Mesothelial cell of epicardium (in vitro differentiated cells): ENCODE data around the gene PAOX. TPM values are rescaled to one million over a fixed set of nuclear protein-coding genes. Genes with fewer than 3 reads are reported as not detected.

Experiments used
- DNase-seq, 2 experiments: peaks; one replicate each; pipeline ENCODE4 v3.0.0; 2021; ENCODE audit warnings: low spot score in 2 of 2; ENCODE audit not compliant: unreplicated experiment in 2 of 2
- H3K27ac Mint-ChIP-seq: 2 replicates; pipeline ENCODE4 v1.8.0; 2021; ENCODE audit warnings: mixed read lengths
- H3K27me3 Mint-ChIP-seq: 2 replicates; pipeline ENCODE4 v1.8.0; 2021; ENCODE audit warnings: low read depth, mixed read lengths
- H3K36me3 Mint-ChIP-seq: 2 replicates; pipeline ENCODE4 v1.8.0; 2021; ENCODE audit warnings: mixed read lengths
- H3K4me1 Mint-ChIP-seq: 2 replicates; pipeline ENCODE4 v1.8.0; 2021; ENCODE audit warnings: mixed read lengths
- H3K4me3 Mint-ChIP-seq: 2 replicates; pipeline ENCODE4 v1.8.0; 2021; ENCODE audit warnings: mild to moderate bottlenecking, moderate library complexity, mixed read lengths
- H3K9me3 Mint-ChIP-seq: 2 replicates; pipeline ENCODE4 v1.8.0; 2021; ENCODE audit warnings: mixed read lengths
- CTCF ChIP-seq: fragments of 200-600 bp; sonication (generic); IDR thresholded peaks from one replicate; pipeline ENCODE4 v1.5.0; 2021; ENCODE audit warnings: antibody characterized with exemption; ENCODE audit not compliant: unreplicated experiment
- total RNA-seq: library from RNA; stranded (reverse); gene quantifications from 3 replicates; pipeline ENCODE4 v1.2.1, GENCODE V29; 2021

The PAOX gene
- total RNA-seq, 1 donor from 2014 or later: 7.5 TPM

DNA sequence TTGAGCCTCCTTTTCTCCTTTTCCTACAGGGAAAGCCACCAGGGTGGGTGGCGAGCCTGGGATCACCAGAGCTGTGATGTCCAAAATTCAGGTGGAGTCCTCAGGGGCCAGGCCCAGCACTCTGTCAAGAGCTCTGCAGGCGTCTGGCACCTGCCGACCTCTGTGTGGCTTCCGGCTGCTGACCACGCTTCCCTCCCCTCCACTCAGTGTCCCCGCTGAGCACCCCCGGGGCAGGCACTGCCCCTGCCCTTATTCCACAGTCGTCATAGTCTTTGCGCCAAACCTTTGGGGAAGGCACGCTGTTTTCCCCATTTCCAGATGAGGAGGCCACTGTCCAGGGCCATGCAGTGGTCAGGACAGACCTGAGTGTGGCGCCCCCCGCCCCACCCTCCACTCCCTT is 22.4 kb downstream of the PAOX start:
- peaks cover 39% of the 10 kb centered on the region for H3K36me3 Mint-ChIP-seq
- no peak overlapping the region for H3K4me3 Mint-ChIP-seq
- H3K27ac Mint-ChIP-seq: no peak overlapping the region
- peak in 1 of 2 experiments; percentile 36 for DNase-seq
- no peaks in the 10 kb centered on the region for H3K27me3 Mint-ChIP-seq
- no peak for TF ChIP-seq CTCF
- peaks cover 15% of the 10 kb centered on the region for H3K4me1 Mint-ChIP-seq
- H3K9me3 Mint-ChIP-seq: no peaks in the 10 kb centered on the region

GRCh38 chr10:133401981-133402725 is 23.1 kb downstream of the PAOX start:
- Mint-ChIP-seq H3K4me1 (peaks cover 15% of the 10 kb centered on the region), H3K36me3 (peaks cover 43% of the 10 kb centered on the region), H3K27me3 (no peaks in the 10 kb centered on the region), H3K27ac (no peak overlapping the region), H3K9me3 (no peaks in the 10 kb centered on the region), H3K4me3 (no peak overlapping the region)
- peak in 1 of 2 experiments; percentile 33 for DNase-seq
- TF ChIP-seq CTCF: no peak

DNA sequence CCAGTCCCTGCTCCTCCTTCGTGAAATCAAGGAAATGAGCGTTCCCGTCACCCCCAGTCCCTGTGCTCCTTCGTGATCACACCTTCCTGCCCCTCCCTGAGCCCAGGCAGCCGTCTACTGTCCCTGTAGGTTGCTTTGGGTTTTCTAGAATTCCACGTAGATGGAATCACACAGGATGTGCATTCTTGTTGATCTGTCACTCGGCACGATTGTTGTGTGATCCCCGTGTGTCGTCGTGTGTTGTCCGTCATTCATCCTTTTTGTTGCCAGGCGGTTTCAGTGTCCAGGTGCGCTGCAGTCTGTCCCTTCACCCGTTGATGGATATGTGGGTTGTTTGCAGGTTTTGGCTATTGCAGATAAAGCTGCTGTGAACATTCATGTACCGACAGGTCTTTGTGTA is 24.3 kb downstream of the PAOX start:
- H3K27ac Mint-ChIP-seq: no peak overlapping the region
- no peak overlapping the region for H3K4me3 Mint-ChIP-seq
- H3K27me3 Mint-ChIP-seq: no peaks in the 10 kb centered on the region
- peaks cover 15% of the 10 kb centered on the region for H3K4me1 Mint-ChIP-seq
- H3K36me3 Mint-ChIP-seq: peaks cover 44% of the 10 kb centered on the region
- H3K9me3 Mint-ChIP-seq: peaks cover 8% of the 10 kb centered on the region
- no peak for TF ChIP-seq CTCF
- peak in 1 of 2 experiments; percentile 9 for DNase-seq

DNA sequence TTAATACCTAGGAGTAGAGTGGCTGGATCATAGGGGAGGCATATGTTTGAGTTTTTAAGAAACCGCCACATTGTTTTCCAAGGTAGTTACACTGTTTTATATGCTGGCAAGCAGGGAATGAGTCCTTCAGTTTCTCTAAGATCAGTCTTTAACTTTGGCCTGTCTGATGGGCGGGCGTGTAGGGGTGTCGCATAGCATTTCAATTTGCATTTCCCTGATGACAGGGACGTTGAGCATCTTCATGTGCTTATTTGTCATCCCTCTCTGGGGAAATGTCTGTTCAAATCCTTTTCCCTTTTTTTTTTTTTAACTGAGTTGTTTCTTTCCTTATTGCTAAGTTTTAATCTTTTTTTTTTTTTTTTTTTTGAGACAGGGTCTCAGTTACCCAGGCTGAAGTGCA is 24.7 kb downstream of the PAOX start:
- Mint-ChIP-seq H3K27ac (no peak overlapping the region), H3K4me3 (no peak overlapping the region), H3K9me3 (peaks cover 12% of the 10 kb centered on the region), H3K4me1 (peaks cover 15% of the 10 kb centered on the region), H3K36me3 (peaks cover 49% of the 10 kb centered on the region), H3K27me3 (no peaks in the 10 kb centered on the region)
- TF ChIP-seq CTCF: no peak
- DNase-seq: no peak

DNA sequence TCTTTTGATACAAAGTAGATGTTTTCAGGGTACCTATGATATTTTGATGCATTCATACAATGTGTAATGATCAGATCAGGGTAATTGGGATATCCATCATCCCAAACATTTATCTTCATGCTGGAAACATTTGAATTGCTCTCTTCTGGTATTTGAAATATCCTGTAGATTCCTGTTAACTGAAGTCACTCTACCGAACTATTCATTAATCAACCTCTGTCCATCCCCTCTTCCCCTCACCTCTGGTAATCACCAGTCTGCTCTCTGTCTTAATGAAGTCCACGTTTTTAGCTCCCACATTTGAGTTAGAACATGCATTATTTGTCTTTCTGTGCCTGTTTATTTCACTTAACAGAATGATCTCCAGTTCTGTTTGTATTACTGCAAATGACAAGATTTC is 26.2 kb downstream of the PAOX start:
- Mint-ChIP-seq H3K27me3 (no peaks in the 10 kb centered on the region), H3K9me3 (peaks cover 25% of the 10 kb centered on the region), H3K4me1 (peaks cover 15% of the 10 kb centered on the region), H3K4me3 (no peak overlapping the region), H3K36me3 (peaks cover 62% of the 10 kb centered on the region), H3K27ac (peak overlapping the region; percentile 11)
- DNase-seq: no peak
- TF ChIP-seq CTCF: no peak
